ENCODE measurements around the gene USHBP1. TPM values are rescaled to one million over a fixed set of nuclear protein-coding genes. Genes with fewer than 3 reads are reported as not detected.

Gene USHBP1
- total RNA-seq, 4 donors from 2014 or later, result 0.70 to 4.8 (median 0.73) TPM; not detected in 1

- H3K4me3 ChIP-seq, result peak overlapping the region; percentile 91 to 99 (median 93)
- no peak for DNase-seq
- H3K27me3 ChIP-seq, result no peaks in the 10 kb centered on the region
- WGBS, 2 donors, result 4 to 8% methylated on average over 8 to 17 of the region's 23 CpGs
- peaks cover 11 to 32% (median 15%) of the 10 kb centered on the region in 3 donors for H3K36me3 ChIP-seq
- peaks cover 24 to 66% (median 42%) of the 10 kb centered on the region in 3 donors for H3K4me1 ChIP-seq
- no peaks in the 10 kb centered on the region for H3K9me3 ChIP-seq
- intact Hi-C loops (cut with DNase I), result no loop called here
- H3K27ac ChIP-seq, result peak overlapping the region; percentile 90 to 93 (median 91)
- TF ChIP-seq POLR2A (IDR thresholded peaks at IDR 0.05), result no peak
- TF ChIP-seq, protein P1, sequence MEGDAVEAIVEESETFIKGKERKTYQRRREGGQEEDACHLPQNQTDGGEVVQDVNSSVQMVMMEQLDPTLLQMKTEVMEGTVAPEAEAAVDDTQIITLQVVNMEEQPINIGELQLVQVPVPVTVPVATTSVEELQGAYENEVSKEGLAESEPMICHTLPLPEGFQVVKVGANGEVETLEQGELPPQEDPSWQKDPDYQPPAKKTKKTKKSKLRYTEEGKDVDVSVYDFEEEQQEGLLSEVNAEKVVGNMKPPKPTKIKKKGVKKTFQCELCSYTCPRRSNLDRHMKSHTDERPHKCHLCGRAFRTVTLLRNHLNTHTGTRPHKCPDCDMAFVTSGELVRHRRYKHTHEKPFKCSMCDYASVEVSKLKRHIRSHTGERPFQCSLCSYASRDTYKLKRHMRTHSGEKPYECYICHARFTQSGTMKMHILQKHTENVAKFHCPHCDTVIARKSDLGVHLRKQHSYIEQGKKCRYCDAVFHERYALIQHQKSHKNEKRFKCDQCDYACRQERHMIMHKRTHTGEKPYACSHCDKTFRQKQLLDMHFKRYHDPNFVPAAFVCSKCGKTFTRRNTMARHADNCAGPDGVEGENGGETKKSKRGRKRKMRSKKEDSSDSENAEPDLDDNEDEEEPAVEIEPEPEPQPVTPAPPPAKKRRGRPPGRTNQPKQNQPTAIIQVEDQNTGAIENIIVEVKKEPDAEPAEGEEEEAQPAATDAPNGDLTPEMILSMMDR (IDR thresholded peaks at IDR 0.05), result no peak
Measured at GRCh38 chr19:17309965-17310461, 45.5 kb upstream of the USHBP1 start.

DNA sequence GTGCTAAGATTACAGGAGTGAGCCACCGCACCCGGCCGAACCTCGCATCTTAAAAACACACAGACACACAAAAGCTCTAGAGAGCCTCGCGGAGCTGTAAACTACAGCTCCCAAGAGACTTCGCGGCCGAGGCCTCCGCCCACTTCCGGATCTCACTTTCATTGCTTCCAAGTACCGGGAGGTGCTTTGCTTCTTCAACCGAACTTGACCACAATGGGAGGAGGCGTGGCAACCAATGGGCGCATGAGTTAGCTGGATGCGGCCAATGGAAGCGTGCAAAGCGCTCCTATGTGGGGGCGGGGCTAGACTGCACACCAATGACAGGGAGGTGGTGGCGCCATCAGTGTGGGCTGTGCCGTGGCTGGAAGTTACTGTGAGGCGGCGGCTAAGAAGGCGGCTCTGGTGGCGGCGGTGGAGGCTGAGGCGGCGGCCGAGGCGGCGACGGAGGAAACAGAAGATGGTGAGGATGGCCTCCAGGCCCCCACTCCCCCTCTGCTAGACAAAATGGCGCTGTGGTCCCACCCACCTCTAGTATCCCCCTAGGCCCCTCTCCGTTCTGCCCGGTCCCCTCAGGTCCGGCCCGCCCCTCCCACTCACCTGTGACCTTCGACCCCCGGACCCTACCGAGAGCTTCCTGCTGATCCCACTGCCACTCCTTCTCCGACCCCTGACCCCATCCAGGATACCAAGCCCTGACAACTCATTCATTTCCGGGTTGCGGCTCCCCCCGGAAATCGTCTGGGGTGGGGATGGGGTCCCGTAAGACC lies 44.8 kb upstream of the USHBP1 start, which contains the start of gene DDA1:
DDA1 (plus strand) TSS at position 366 of the 767 bp plus-strand sequence; CDS start at position 458, 92 bp downstream.
- TF ChIP-seq, protein P1 (IDR thresholded peaks at IDR 0.05), result peak in 1 of 6 experiments; percentile 39
- TF ChIP-seq POLR2A (IDR thresholded peaks at IDR 0.05), result peak in 3 of 4 donors; percentile 64 to 74 (median 71)

GRCh38 chr19:17307876-17308377 lies 43.4 kb upstream of the USHBP1 start:
- no peaks in the 10 kb centered on the region for H3K27me3 ChIP-seq
- H3K9me3 ChIP-seq, result no peaks in the 10 kb centered on the region
- intact Hi-C loops (cut with DNase I), result no loop called here
- peaks cover 41 to 87% (median 57%) of the 10 kb centered on the region in 3 donors for H3K4me1 ChIP-seq
- TF ChIP-seq, protein P1 (IDR thresholded peaks at IDR 0.05), result no peak
- TF ChIP-seq POLR2A (IDR thresholded peaks at IDR 0.05), result no peak
- peaks cover 0 to 14% (median 4%) of the 10 kb centered on the region in 3 donors for H3K36me3 ChIP-seq
- H3K27ac ChIP-seq, result no peak overlapping the region
- H3K4me3 ChIP-seq, result no peak overlapping the region
- no peak for DNase-seq
- WGBS, 2 donors, result 85 to 87% methylated on average over 8 of the region's 8 CpGs

More for the DNA sequence above, 44.8 kb upstream of the USHBP1 start, which contains the start of gene DDA1:
- DNase-seq, result peak; percentile 95
- peak within 1 kb of the TSS; percentile 91 to 99 (median 93) for H3K4me3 ChIP-seq
- H3K27ac ChIP-seq, result peak within 1 kb of the TSS; percentile 90 to 93 (median 91)
- H3K27me3 ChIP-seq, result no peaks in the 10 kb centered on the region
- H3K9me3 ChIP-seq, result no peaks in the 10 kb centered on the region
- H3K4me1 ChIP-seq, result peaks cover 30 to 73% (median 48%) of the 10 kb centered on the region in 3 donors
- peaks cover 7 to 27% (median 10%) of the 10 kb centered on the region in 3 donors for H3K36me3 ChIP-seq
- WGBS, 2 donors, result 0% methylated on average over 11 to 24 of the region's 46 CpGs
- intact Hi-C loops (cut with DNase I), result no loop called here

DNA sequence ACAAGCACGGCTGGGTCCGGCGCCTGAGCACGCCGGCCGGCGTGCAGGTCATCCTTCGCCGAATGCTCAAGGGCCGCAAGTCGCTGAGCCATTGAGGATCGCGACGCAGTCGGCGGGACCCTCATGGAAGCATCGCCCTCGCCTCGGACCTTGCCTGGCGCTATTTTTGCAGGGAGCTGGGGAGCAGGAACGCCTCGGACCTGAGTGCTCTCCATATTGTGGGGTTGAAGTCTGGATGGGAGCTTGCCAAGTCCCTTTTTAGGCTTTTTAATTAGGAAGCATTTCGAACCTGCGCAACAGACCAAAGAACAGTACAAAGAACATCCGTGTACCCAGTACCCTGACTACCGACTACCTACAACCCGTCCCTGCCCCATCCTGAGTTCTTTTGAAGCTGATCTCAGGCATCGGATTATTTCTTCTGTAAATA lies 41.8 kb upstream of the USHBP1 start:
- H3K4me1 ChIP-seq, result peaks cover 36 to 87% (median 54%) of the 10 kb centered on the region in 3 donors
- TF ChIP-seq POLR2A (IDR thresholded peaks at IDR 0.05), result no peak
- TF ChIP-seq, protein P1 (IDR thresholded peaks at IDR 0.05), result no peak

More for the DNA sequence above, 41.8 kb upstream of the USHBP1 start:
- no peaks in the 10 kb centered on the region for H3K9me3 ChIP-seq
- intact Hi-C loops (cut with DNase I), result no loop called here
- H3K36me3 ChIP-seq, result peaks cover 0 to 2% (median 0%) of the 10 kb centered on the region in 3 donors
- DNase-seq, result no peak
- H3K27ac ChIP-seq, result peak overlapping the region; percentile 84 to 94 (median 90)
- 1 to 21% methylated on average over 8 to 22 of the region's 28 CpGs for WGBS, 2 donors
- H3K4me3 ChIP-seq, result peak overlapping the region; percentile 46 to 75 (median 66)
- H3K27me3 ChIP-seq, result no peaks in the 10 kb centered on the region
